Limb (tissue), 2 donors: Measurements from ENCODE around the gene FERMT3.
A peak's percentile ranks its signal among the peaks of the same experiment; 100 is the strongest.
"Not testable (repeated sequence)": the region's sequence is repeated elsewhere in the genome, so short reads cannot be mapped to it uniquely, and the experiment has no call there.

Source experiments
- DNase-seq, 2 donors: peaks; one replicate each; pipeline ENCODE4 v3.0.0-alpha.2; 2016; ENCODE audit errors: extremely low spot score in 2 of 2

FERMT3 gene

GRCh38 chr11:64206457-64207255 lies at the start of gene FERMT3:
FERMT3 (plus strand) TSS chr11:64206721; CDS start chr11:64207365, 644 bp downstream.
- peak in 1 of 2 donors; percentile 35 for DNase-seq

- no peak for DNase-seq
These were observed 48.7 kb upstream of the FERMT3 start for GRCh38 chr11:64157631-64158394.

- no peak for DNase-seq
These were observed 45.5 kb upstream of the FERMT3 start for GRCh38 chr11:64161037-64161436.

- DNase-seq = not testable (repeated sequence)
These were observed 43.8 kb upstream of the FERMT3 start for GRCh38 chr11:64162769-64163168.

GRCh38 chr11:64163951-64164350 lies 42.6 kb upstream of the FERMT3 start:
- no peak for DNase-seq

GRCh38 chr11:64164392-64165312 lies 41.9 kb upstream of the FERMT3 start:
- peak; percentile 27 to 52 for DNase-seq

GRCh38 chr11:64165481-64165841 lies 41.1 kb upstream of the FERMT3 start:
- DNase-seq = no peak

GRCh38 chr11:64165842-64166635 lies 40.5 kb upstream of the FERMT3 start, which contains the start of gene MACROD1:
MACROD1 (minus strand) TSS chr11:64166113; CDS start chr11:64165994, 119 bp downstream.
- DNase-seq = peak; percentile 71 to 86

GRCh38 chr11:64170419-64170818 lies 36.1 kb upstream of the FERMT3 start:
- no peak for DNase-seq

- no peak for DNase-seq
These were observed 32.7 kb upstream of the FERMT3 start for GRCh38 chr11:64173616-64174355.

GRCh38 chr11:64176751-64177150 lies 29.8 kb upstream of the FERMT3 start:
- no peak for DNase-seq

GRCh38 chr11:64178203-64178602 lies 28.3 kb upstream of the FERMT3 start:
- no peak for DNase-seq

GRCh38 chr11:64178951-64179639 lies 27.4 kb upstream of the FERMT3 start:
- no peak for DNase-seq

- no peak for DNase-seq
These were observed 25.6 kb upstream of the FERMT3 start for GRCh38 chr11:64180891-64181290.

GRCh38 chr11:64181506-64182411 lies 24.8 kb upstream of the FERMT3 start:
- peak; percentile 80 to 85 for DNase-seq

GRCh38 chr11:64183890-64184289 lies 22.6 kb upstream of the FERMT3 start:
- DNase-seq = no peak

GRCh38 chr11:64185175-64185692 lies 21.3 kb upstream of the FERMT3 start:
- no peak for DNase-seq
